ENCODE measurements around the gene VDR. TPM values are rescaled to one million over a fixed set of nuclear protein-coding genes. Genes with fewer than 3 reads are reported as not detected.

Gene VDR
- polyA plus RNA-seq, 1 donor (not counting 4 experiments of a cell fraction or from before 2014, with no cell fraction given): 43.3 TPM

DNA sequence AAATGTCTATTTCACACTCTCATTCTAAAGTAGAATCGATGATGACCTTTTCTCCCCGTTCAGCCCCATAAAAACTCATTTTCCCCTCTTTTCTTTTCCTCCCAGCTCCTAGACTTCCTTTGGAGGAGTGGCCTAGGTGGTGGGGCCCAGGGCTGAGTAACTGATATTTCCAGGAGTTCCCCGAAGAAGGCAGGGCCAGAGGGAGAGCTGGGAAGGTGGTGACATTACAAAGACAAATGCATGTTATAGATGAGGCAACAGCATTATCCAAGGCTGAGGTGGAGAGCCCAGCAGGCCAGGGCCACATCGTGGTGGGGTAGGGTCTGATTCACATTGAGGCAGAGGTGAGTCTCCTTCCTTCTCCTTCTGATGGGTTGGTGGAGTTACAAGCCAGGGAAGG, 62.9 kb downstream of the VDR start:
- Histone ChIP-seq H3K9ac (ENCODE audit: control insufficient read depth, extremely low read depth, insufficient read depth, low read length) (no peak overlapping the region), H3K9me3 (ENCODE audit: control insufficient read depth, low read depth, low read length) (no peaks in the 10 kb centered on the region), H4K20me1 (ENCODE audit: control insufficient read depth, extremely low read depth, insufficient read depth, low read length) (no peaks in the 10 kb centered on the region), H2AFZ (ENCODE audit: control insufficient read depth, low read length) (no peak overlapping the region), H3K36me3 (ENCODE audit: control insufficient read depth in 2 of 2, extremely low read depth in 1 of 2, insufficient read depth in 2 of 2, low read length in 2 of 2) (peaks cover 26 to 34% of the 10 kb centered on the region in 2 experiments), H3K9me1 (ENCODE audit: control insufficient read depth, extremely low read depth, insufficient read depth, low read length) (peaks cover 2% of the 10 kb centered on the region), H3K27me3 (ENCODE audit: control insufficient read depth, extremely low read depth, insufficient read depth, low read length) (no peaks in the 10 kb centered on the region), H3K4me3 (ENCODE audit: control insufficient read depth in 2 of 3, extremely low read depth in 1 of 3, insufficient read depth in 2 of 3, low read depth in 1 of 3, low read length in 3 of 3) (no peak overlapping the region), H3K4me2 (ENCODE audit: control insufficient read depth, extremely low read depth, insufficient read depth, low read depth, low read length) (no peak overlapping the region), H3K27ac (ENCODE audit: control insufficient read depth, insufficient read depth, low read length) (no peak overlapping the region), H3K4me1 (ENCODE audit: control insufficient read depth, extremely low read depth, insufficient read depth, low read length) (peaks cover 10% of the 10 kb centered on the region), H3K79me2 (ENCODE audit: control insufficient read depth, insufficient read depth, low read length) (no peaks in the 10 kb centered on the region)
- DNase-seq (ENCODE audit: low read depth, low spot score) (no peak), FAIRE-seq (no peak)
- no peak for TF ChIP-seq EZH2 (IDR thresholded peaks at IDR 0.05; ENCODE audit: low read length)
- TF ChIP-seq, protein P1, sequence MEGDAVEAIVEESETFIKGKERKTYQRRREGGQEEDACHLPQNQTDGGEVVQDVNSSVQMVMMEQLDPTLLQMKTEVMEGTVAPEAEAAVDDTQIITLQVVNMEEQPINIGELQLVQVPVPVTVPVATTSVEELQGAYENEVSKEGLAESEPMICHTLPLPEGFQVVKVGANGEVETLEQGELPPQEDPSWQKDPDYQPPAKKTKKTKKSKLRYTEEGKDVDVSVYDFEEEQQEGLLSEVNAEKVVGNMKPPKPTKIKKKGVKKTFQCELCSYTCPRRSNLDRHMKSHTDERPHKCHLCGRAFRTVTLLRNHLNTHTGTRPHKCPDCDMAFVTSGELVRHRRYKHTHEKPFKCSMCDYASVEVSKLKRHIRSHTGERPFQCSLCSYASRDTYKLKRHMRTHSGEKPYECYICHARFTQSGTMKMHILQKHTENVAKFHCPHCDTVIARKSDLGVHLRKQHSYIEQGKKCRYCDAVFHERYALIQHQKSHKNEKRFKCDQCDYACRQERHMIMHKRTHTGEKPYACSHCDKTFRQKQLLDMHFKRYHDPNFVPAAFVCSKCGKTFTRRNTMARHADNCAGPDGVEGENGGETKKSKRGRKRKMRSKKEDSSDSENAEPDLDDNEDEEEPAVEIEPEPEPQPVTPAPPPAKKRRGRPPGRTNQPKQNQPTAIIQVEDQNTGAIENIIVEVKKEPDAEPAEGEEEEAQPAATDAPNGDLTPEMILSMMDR (optimal IDR thresholded peaks at IDR 0.05 in 1 of 3, IDR thresholded peaks at IDR 0.05 in 1 of 3, conservative IDR thresholded peaks at IDR 0.05 in 1 of 3; ENCODE audit: extremely low read depth in 1 of 3, insufficient read depth in 2 of 3, low read length in 3 of 3): no peak
- dilution Hi-C loops (cut with MboI; ENCODE audit: extremely low pct_ligation_motif_present, low sequenced_read_pairs): no loop called here

DNA sequence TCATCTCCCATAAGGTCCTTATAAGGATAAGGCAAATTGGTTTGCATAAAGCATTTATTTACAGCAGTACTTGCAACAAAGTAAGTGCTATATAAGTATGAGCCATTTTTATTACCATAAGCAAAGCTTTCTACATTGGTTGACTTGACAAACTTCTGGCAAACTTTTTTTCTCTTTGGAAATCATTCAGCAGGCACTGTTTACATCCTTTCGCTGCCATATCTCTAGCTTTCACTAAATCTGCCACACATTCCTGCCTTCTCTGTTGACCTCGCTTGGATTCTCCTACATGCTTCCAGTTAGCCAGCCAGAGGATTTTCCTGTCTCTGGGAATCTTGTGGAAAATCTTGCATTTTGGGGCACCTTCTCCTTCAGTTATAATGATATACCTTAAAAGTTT, 63.3 kb downstream of the VDR start:
- no peak for TF ChIP-seq EZH2 (IDR thresholded peaks at IDR 0.05; ENCODE audit: low read length)
- TF ChIP-seq, protein P1 (optimal IDR thresholded peaks at IDR 0.05 in 1 of 3, IDR thresholded peaks at IDR 0.05 in 1 of 3, conservative IDR thresholded peaks at IDR 0.05 in 1 of 3; ENCODE audit: extremely low read depth in 1 of 3, insufficient read depth in 2 of 3, low read length in 3 of 3): no peak
- dilution Hi-C loops (cut with MboI; ENCODE audit: extremely low pct_ligation_motif_present, low sequenced_read_pairs): no loop called here
- Histone ChIP-seq H3K27me3 (ENCODE audit: control insufficient read depth, extremely low read depth, insufficient read depth, low read length) (no peaks in the 10 kb centered on the region), H3K27ac (ENCODE audit: control insufficient read depth, insufficient read depth, low read length) (no peak overlapping the region), H3K4me2 (ENCODE audit: control insufficient read depth, extremely low read depth, insufficient read depth, low read depth, low read length) (no peak overlapping the region), H2AFZ (ENCODE audit: control insufficient read depth, low read length) (no peak overlapping the region), H3K9me3 (ENCODE audit: control insufficient read depth, low read depth, low read length) (no peaks in the 10 kb centered on the region), H3K9me1 (ENCODE audit: control insufficient read depth, extremely low read depth, insufficient read depth, low read length) (peaks cover 2% of the 10 kb centered on the region), H3K4me1 (ENCODE audit: control insufficient read depth, extremely low read depth, insufficient read depth, low read length) (peaks cover 10% of the 10 kb centered on the region), H3K4me3 (ENCODE audit: control insufficient read depth in 2 of 3, extremely low read depth in 1 of 3, insufficient read depth in 2 of 3, low read depth in 1 of 3, low read length in 3 of 3) (no peak overlapping the region), H3K9ac (ENCODE audit: control insufficient read depth, extremely low read depth, insufficient read depth, low read length) (no peak overlapping the region), H3K36me3 (ENCODE audit: control insufficient read depth in 2 of 2, extremely low read depth in 1 of 2, insufficient read depth in 2 of 2, low read length in 2 of 2) (peaks cover 22 to 30% of the 10 kb centered on the region in 2 experiments), H4K20me1 (ENCODE audit: control insufficient read depth, extremely low read depth, insufficient read depth, low read length) (no peaks in the 10 kb centered on the region), H3K79me2 (ENCODE audit: control insufficient read depth, insufficient read depth, low read length) (no peaks in the 10 kb centered on the region)
- FAIRE-seq (peak; percentile 9), DNase-seq (ENCODE audit: low read depth, low spot score) (no peak)
